Parathyroid adenoma (tissue), 2 donors: ENCODE data around the gene POLD4.
A peak's percentile ranks its signal among the peaks of the same experiment; 100 is the strongest.

Source experiments
- H2AFZ ChIP-seq: fragments of 300-600 bp; sonication (generic); one replicate; pipeline ENCODE4 v1.7.0; 2017; ENCODE audit warnings: antibody characterized with exemption, mild to moderate bottlenecking
- H3K27ac ChIP-seq: fragments of 300-600 bp; sonication (generic); one replicate; pipeline ENCODE4 v1.7.0; 2017
- H3K27me3 ChIP-seq: fragments of 300-600 bp; sonication (generic); one replicate; pipeline ENCODE4 v1.7.0; 2017; ENCODE audit warnings: low read length; ENCODE audit not compliant: control insufficient read depth, insufficient read depth
- H3K36me3 ChIP-seq: fragments of 300-600 bp; sonication (generic); one replicate; pipeline ENCODE4 v1.7.0; 2017; ENCODE audit warnings: low read length; ENCODE audit not compliant: control insufficient read depth, insufficient read depth
- H3K4me1 ChIP-seq: fragments of 300-600 bp; sonication (generic); one replicate; pipeline ENCODE4 v1.7.0; 2017; ENCODE audit warnings: control low read depth
- H3K4me2 ChIP-seq: fragments of 300-600 bp; sonication (generic); one replicate; pipeline ENCODE4 v1.7.0; 2017; ENCODE audit warnings: low read length
- H3K4me3 ChIP-seq: fragments of 300-600 bp; sonication (generic); one replicate; pipeline ENCODE4 v1.7.0; 2017; ENCODE audit warnings: low read depth, low read length
- H3K79me2 ChIP-seq: fragments of 300-600 bp; sonication (generic); one replicate; pipeline ENCODE4 v1.7.0; 2017; ENCODE audit warnings: control low read depth
- H3K9ac ChIP-seq: fragments of 300-600 bp; sonication (generic); one replicate; pipeline ENCODE4 v1.7.0; 2017; ENCODE audit warnings: mild to moderate bottlenecking
- H3K9me3 ChIP-seq: fragments of 300-600 bp; sonication (generic); one replicate; pipeline ENCODE4 v1.7.0; 2017; ENCODE audit warnings: low read length; ENCODE audit not compliant: control insufficient read depth
- CTCF ChIP-seq: fragments of 300-600 bp; sonication (generic); IDR thresholded peaks from one replicate; pipeline ENCODE4 v1.7.0; 2017; ENCODE audit warnings: antibody characterized with exemption, mild to moderate bottlenecking
- donor health status: primary hyperparathyroidism.

POLD4 gene

GRCh38 chr11:67393437-67393836, 40.1 kb upstream of the POLD4 start:
- H3K4me1 ChIP-seq: no peaks in the 10 kb centered on the region
- H3K79me2 ChIP-seq: no peaks in the 10 kb centered on the region
- no peak overlapping the region for H2AFZ ChIP-seq
- no peaks in the 10 kb centered on the region for H3K27me3 ChIP-seq
- H3K9me3 ChIP-seq: no peaks in the 10 kb centered on the region
- no peak overlapping the region for H3K27ac ChIP-seq
- no peak overlapping the region for H3K4me2 ChIP-seq
- no peak overlapping the region for H3K9ac ChIP-seq
- no peaks in the 10 kb centered on the region for H3K36me3 ChIP-seq
- no peak overlapping the region for H3K4me3 ChIP-seq
- TF ChIP-seq CTCF: no peak

GRCh38 chr11:67392183-67392715, 38.9 kb upstream of the POLD4 start:
- TF ChIP-seq CTCF: no peak
- H3K4me3 ChIP-seq: peak overlapping the region; percentile 81
- H3K4me1 ChIP-seq: no peaks in the 10 kb centered on the region
- H3K36me3 ChIP-seq: no peaks in the 10 kb centered on the region
- H3K9me3 ChIP-seq: no peaks in the 10 kb centered on the region
- no peaks in the 10 kb centered on the region for H3K79me2 ChIP-seq
- H3K27ac ChIP-seq: peak overlapping the region; percentile 25
- H3K4me2 ChIP-seq: peak overlapping the region; percentile 85
- H2AFZ ChIP-seq: peak overlapping the region; percentile 88
- no peaks in the 10 kb centered on the region for H3K27me3 ChIP-seq
- peak overlapping the region; percentile 28 for H3K9ac ChIP-seq

- no peaks in the 10 kb centered on the region for H3K9me3 ChIP-seq
- H3K9ac ChIP-seq: peak within 1 kb of the TSS; percentile 28
- H3K4me3 ChIP-seq: peak within 1 kb of the TSS; percentile 81
- peak within 1 kb of the TSS; percentile 64 for H3K27ac ChIP-seq
- no peaks in the 10 kb centered on the region for H3K36me3 ChIP-seq
- H3K4me2 ChIP-seq: peak within 1 kb of the TSS; percentile 85
- TF ChIP-seq CTCF: no peak
- no peaks in the 10 kb centered on the region for H3K27me3 ChIP-seq
- no peaks in the 10 kb centered on the region for H3K79me2 ChIP-seq
- H2AFZ ChIP-seq: peak within 1 kb of the TSS; percentile 88
- no peaks in the 10 kb centered on the region for H3K4me1 ChIP-seq
Measured at GRCh38 chr11:67391304-67392182, 38.2 kb upstream of the POLD4 start, which contains the start of gene RAD9A. TSS of gene RAD9A (plus strand) at chr11:67391986. CDS start at chr11:67392045, 59 bp downstream.

GRCh38 chr11:67390947-67391303, 37.6 kb upstream of the POLD4 start:
- Histone ChIP-seq H3K27me3 (no peaks in the 10 kb centered on the region), H3K9me3 (no peaks in the 10 kb centered on the region), H3K9ac (peak overlapping the region; percentile 19), H3K79me2 (no peaks in the 10 kb centered on the region), H2AFZ (peak overlapping the region; percentile 88), H3K4me1 (no peaks in the 10 kb centered on the region), H3K36me3 (no peaks in the 10 kb centered on the region), H3K4me2 (peak overlapping the region; percentile 85), H3K27ac (peak overlapping the region; percentile 64), H3K4me3 (peak overlapping the region; percentile 81)
- no peak for TF ChIP-seq CTCF
